SU-DHL-6 (cell line): Measurements from ENCODE around the gene SYT7.

Source experiments
- CTCF ChIP-seq: fragments of 200-600 bp; sonication (generic); IDR thresholded peaks from one replicate; pipeline ENCODE4 v1.5.1; 2017; ENCODE audit warnings: antibody characterized with exemption, mild to moderate bottlenecking, low read length, moderate library complexity; ENCODE audit not compliant: insufficient read depth, poor library complexity, severe bottlenecking
- EZH2phosphoT487 ChIP-seq: fragments of 200-600 bp; sonication (generic), shearing (Covaris generic); conservative IDR thresholded peaks from 2 replicates; pipeline ENCODE4 v1.6.1; 2018; ENCODE audit warnings: mild to moderate bottlenecking, antibody characterized with exemption, low read length, moderate library complexity, mixed read lengths

- TF ChIP-seq CTCF (no peak), EZH2phosphoT487 (no peak)
Measured at GRCh38 chr11:61496602-61497400, 84.1 kb downstream of the SYT7 start.
